Cardiac ventricle fibroblast (primary cell): ENCODE results near the gene PWP2. TPM values are rescaled to one million over a fixed set of nuclear protein-coding genes. Genes with fewer than 3 reads are reported as not detected.

ENCODE experiments used
- total RNA-seq: library from RNA; depleted of rRNA; stranded (reverse); fragments of >200 nt; gene quantifications from 2 replicates; pipeline ENCODE4 v1.2.3, GENCODE V29; 2015

The PWP2 gene
- total RNA-seq: 0.75 and 2.0 TPM in 2 replicates

DNA sequence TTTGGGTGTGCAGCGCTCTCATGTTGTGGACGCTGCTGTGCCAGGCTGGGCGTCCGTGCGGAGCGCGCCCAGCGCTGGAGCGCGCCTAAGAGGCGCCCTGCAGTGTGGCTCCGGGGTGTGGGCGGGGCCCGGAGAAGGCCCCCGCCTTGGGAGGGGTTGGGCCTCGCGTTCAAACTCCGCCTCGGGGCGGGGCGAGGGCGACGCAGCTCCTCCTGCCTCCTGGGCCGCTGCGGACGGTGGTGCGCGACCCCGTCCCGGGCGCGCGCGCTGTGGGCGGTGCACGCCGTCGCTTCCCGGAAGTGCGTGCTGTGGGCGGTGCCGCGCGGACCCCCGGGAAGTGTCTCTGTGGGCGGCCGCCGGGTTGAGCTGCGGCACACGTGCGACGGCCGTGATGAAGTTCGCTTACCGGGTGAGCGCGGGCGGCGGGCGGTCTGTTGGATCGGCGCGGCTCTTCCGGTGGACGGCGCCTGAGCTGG lies at the start of gene PWP2:
TSS of gene PWP2 (plus strand) at position 374 of the 476 bp plus-strand sequence. CDS start at position 392, 18 bp downstream.

Other genes with a start within 250 kb of the PWP2 start
- gene AGPAT3, start 242.2 kb upstream of the PWP2 start, total RNA-seq: 23.3 and 29.2 TPM in 2 replicates
- gene TRAPPC10, start 95.1 kb upstream of the PWP2 start, total RNA-seq: 16.0 TPM in 2 replicates
- 3.0 and 7.2 TPM in 2 replicates for gene GATD3, start 26.3 kb downstream of the PWP2 start, total RNA-seq
- gene ICOSLG, start 133.5 kb downstream of the PWP2 start, total RNA-seq: 0.87 and 0.93 TPM in 2 replicates
- gene DNMT3L, start 154.5 kb downstream of the PWP2 start, total RNA-seq: not detected in 2 replicates
- not detected in 2 replicates for gene AIRE, start 178.5 kb downstream of the PWP2 start, total RNA-seq
- 152 and 170 TPM in 2 replicates for gene PFKL, start 192.7 kb downstream of the PWP2 start, total RNA-seq
- gene CFAP410, start 232.0 kb downstream of the PWP2 start, total RNA-seq: 20.1 and 22.2 TPM in 2 replicates
- not detected in 2 replicates for gene TRPM2, start 246.2 kb downstream of the PWP2 start, total RNA-seq